AG08395 (cell line): Measurements from ENCODE around the gene AREL1.

Source experiments
- DNase-seq: peaks from one replicate; pipeline ENCODE4 v3.0.0; 2012; ENCODE audit warnings: mixed read lengths, low spot score

Gene AREL1

GRCh38 chr14:74635847-74636246 is 77.0 kb downstream of the AREL1 start:
- DNase-seq: no peak

GRCh38 chr14:74634964-74635363 is 77.9 kb downstream of the AREL1 start:
- DNase-seq: no peak

- DNase-seq: peak; percentile 60
Measured at GRCh38 chr14:74634481-74634880, 78.4 kb downstream of the AREL1 start.

GRCh38 chr14:74630881-74631690 is 81.8 kb downstream of the AREL1 start:
- no peak for DNase-seq

- DNase-seq: no peak
Measured at GRCh38 chr14:74628418-74628817, 84.5 kb downstream of the AREL1 start.

- no peak for DNase-seq
Measured at GRCh38 chr14:74627076-74627475, 85.8 kb downstream of the AREL1 start.

GRCh38 chr14:74622257-74622656 is 90.6 kb downstream of the AREL1 start:
- DNase-seq: no peak

- no peak for DNase-seq
Measured at GRCh38 chr14:74621556-74621955, 91.3 kb downstream of the AREL1 start.

GRCh38 chr14:74620923-74621322 is 92.0 kb downstream of the AREL1 start:
- DNase-seq: no peak

GRCh38 chr14:74620497-74620921 is 92.4 kb downstream of the AREL1 start:
- peak; percentile 85 for DNase-seq

GRCh38 chr14:74619672-74620131 is 93.2 kb downstream of the AREL1 start:
- DNase-seq: peak; percentile 96

- no peak for DNase-seq
Measured at GRCh38 chr14:74618078-74618952, 94.6 kb downstream of the AREL1 start.

GRCh38 chr14:74616996-74617700 is 95.7 kb downstream of the AREL1 start:
- DNase-seq: no peak

GRCh38 chr14:74616507-74616906 is 96.4 kb downstream of the AREL1 start:
- DNase-seq: peak; percentile 73

- DNase-seq: no peak
Measured at GRCh38 chr14:74615735-74616134, 97.1 kb downstream of the AREL1 start.

- DNase-seq: no peak
Measured at GRCh38 chr14:74614508-74615495, 98.1 kb downstream of the AREL1 start.

GRCh38 chr14:74613211-74613914 is 99.5 kb downstream of the AREL1 start:
- DNase-seq: no peak

GRCh38 chr14:74612350-74613021 is 100.4 kb downstream of the AREL1 start:
- peak; percentile 78 for DNase-seq

GRCh38 chr14:74611650-74612349 is 101.1 kb downstream of the AREL1 start, which contains the start of gene LTBP2:
LTBP2 (minus strand) TSS chr14:74612237; CDS start chr14:74611944, 293 bp downstream.
- DNase-seq: no peak
